SK-N-SH (cell line): ENCODE results near the gene APOL4. TPM values are rescaled to one million over a fixed set of nuclear protein-coding genes. Genes with fewer than 3 reads are reported as not detected.

Experiments
- CTCF ChIA-PET: fragments of 300-600, 350-600 bp; formaldehyde crosslinking; extraction: SDS; loops from one replicate; lab custom pipeline; 2021; lab: Yijun Ruan, JAX
- POLR2A ChIA-PET: fragments of 350-600 bp; sonication (Branson Sonifier 250); formaldehyde crosslinking; extraction: SDS; loops from one replicate; lab custom pipeline; 2020; ENCODE audit warnings: antibody characterized with exemption, inconsistent platforms; lab: Yijun Ruan, JAX
- DNase-seq: peaks from one replicate; pipeline ENCODE4 v3.0.0; 2012
- H2AFZ ChIP-seq: fragments of 200-600 bp; sonication (generic); 2 replicates; pipeline ENCODE4 v1.8.1; 2016; ENCODE audit warnings: antibody characterized with exemption, mild to moderate bottlenecking, low read depth
- H3F3A ChIP-seq: fragments of 200-600 bp; sonication (generic); replicated peaks from 2 replicates; pipeline ENCODE3; 2016; ENCODE audit warnings: antibody characterized with exemption, mild to moderate bottlenecking; ENCODE audit not compliant: insufficient read depth
- H3K27ac ChIP-seq, 2 experiments: fragments of 200-500 bp in 1 of 2; fragments of 200-600 bp in 1 of 2; sonication (Bioruptor generic) in 1 of 2; sonication (generic), shearing (Covaris generic) in 1 of 2; 2 replicates each; pipeline versions ENCODE4 v1.5.1 to v1.6.1; 2014 to 2016; ENCODE audit warnings: low read depth in 2 of 2, inconsistent platforms in 1 of 2, low read length in 1 of 2, mild to moderate bottlenecking in 1 of 2, mixed read lengths in 1 of 2
- H3K27me3 ChIP-seq: fragments of 200-600 bp; sonication (generic), shearing (Covaris generic); 2 replicates; pipeline ENCODE4 v1.6.1; 2016; ENCODE audit warnings: mixed run types; ENCODE audit not compliant: insufficient read depth
- H3K36me3 ChIP-seq, 2 experiments: fragments of 200-500 bp in 1 of 2; fragments of 200-600 bp in 1 of 2; sonication (Bioruptor generic) in 1 of 2; sonication (generic) in 1 of 2; replicated peaks in 1 of 2; 2 replicates each; pipeline versions ENCODE3 to v1.5.1; 2014 to 2016; ENCODE audit warnings: low read length in 1 of 2, mild to moderate bottlenecking in 1 of 2; ENCODE audit not compliant: insufficient read depth in 2 of 2, control insufficient read depth in 1 of 2
- H3K4me1 ChIP-seq, 2 experiments: fragments of 200-500 bp in 1 of 2; fragments of 200-600 bp in 1 of 2; sonication (Bioruptor generic) in 1 of 2; sonication (generic), shearing (Covaris generic) in 1 of 2; 2 replicates each; pipeline versions ENCODE4 v1.5.1 to v1.6.1; 2014 to 2016; ENCODE audit warnings: low read depth in 1 of 2, low read length in 1 of 2, mixed run types in 1 of 2; ENCODE audit not compliant: insufficient read depth in 2 of 2, control insufficient read depth in 1 of 2
- H3K4me2 ChIP-seq: fragments of 200-600 bp; sonication (generic), shearing (Covaris generic); 2 replicates; pipeline ENCODE4 v1.6.1; 2017; ENCODE audit warnings: mixed run types
- H3K4me3 ChIP-seq, 2 experiments: fragments of 200-500 bp in 1 of 2; fragments of 200-600 bp in 1 of 2; sonication (Bioruptor generic) in 1 of 2; sonication (generic), shearing (Covaris generic) in 1 of 2; 2 replicates each; pipeline versions ENCODE4 v1.5.1 to v1.8.1; 2014 to 2016; ENCODE audit warnings: low read depth in 2 of 2, inconsistent platforms in 1 of 2, low read length in 1 of 2, mild to moderate bottlenecking in 1 of 2, mixed read lengths in 1 of 2, moderate library complexity in 1 of 2
- H3K79me2 ChIP-seq: fragments of 200-600 bp; sonication (generic); 2 replicates; pipeline ENCODE4 v1.8.1; 2017; ENCODE audit warnings: mild to moderate bottlenecking; ENCODE audit not compliant: insufficient read depth
- H3K9ac ChIP-seq: fragments of 200-600 bp; sonication (generic); 2 replicates; pipeline ENCODE4 v1.6.1; 2017; ENCODE audit warnings: mixed run types
- H3K9me2 ChIP-seq: fragments of 200-600 bp; sonication (generic); 2 replicates; pipeline ENCODE4 v1.6.1; 2017; ENCODE audit warnings: mixed run types
- H3K9me3 ChIP-seq: fragments of 200-600 bp; sonication (generic); 2 replicates; pipeline ENCODE4 v1.6.1; 2017; ENCODE audit warnings: mixed run types, mild to moderate bottlenecking, moderate library complexity
- H4K20me1 ChIP-seq: fragments of 200-600 bp; sonication (generic); 2 replicates; pipeline ENCODE4 v1.6.1; 2017; ENCODE audit warnings: mild to moderate bottlenecking, mixed run types; ENCODE audit not compliant: insufficient read depth
- CTCF ChIP-seq: fragments of 200-600 bp; sonication (generic); IDR thresholded peaks from 2 replicates; pipeline ENCODE4 v1.6.1; 2017; ENCODE audit warnings: antibody characterized with exemption, mild to moderate bottlenecking, moderate library complexity
- ELF1 ChIP-seq: IDR thresholded peaks from 2 replicates; pipeline ENCODE4 v1.4.0; 2012
- EP300 ChIP-seq, 2 experiments: IDR thresholded peaks; 2 replicates each; pipeline versions ENCODE4 v1.4.0 to v1.6.1; 2012; ENCODE audit warnings: borderline replicate concordance in 1 of 2, low read depth in 1 of 2, low read length in 1 of 2
- EZH2phosphoT487 ChIP-seq: fragments of 200-600 bp; sonication (generic); IDR thresholded peaks from 2 replicates; pipeline ENCODE4 v1.6.1; 2017; ENCODE audit warnings: low read depth, mixed run types, mild to moderate bottlenecking, antibody characterized with exemption, moderate library complexity, borderline replicate concordance
- FOXJ3 ChIP-seq: sonication (generic); formaldehyde crosslinking; IDR thresholded peaks from 2 replicates; pipeline ENCODE4 v1.5.1; 2020; ENCODE audit warnings: mild to moderate bottlenecking, missing genetic modification reagents
- GATA2 ChIP-seq: sonication (generic); formaldehyde crosslinking; IDR thresholded peaks from 2 replicates; pipeline ENCODE4 v1.5.0; 2020; ENCODE audit warnings: mild to moderate bottlenecking, missing genetic modification reagents
- IRF3 ChIP-seq: fragments of 150-350 bp; IDR thresholded peaks from 2 replicates; pipeline ENCODE4 v1.6.1; 2016; ENCODE audit warnings: mild to moderate bottlenecking, low read depth, low read length
- MAX ChIP-seq: IDR thresholded peaks from 2 replicates; pipeline ENCODE4 v1.4.0; 2012; ENCODE audit warnings: low read depth
- MXI1 ChIP-seq: IDR thresholded peaks from 2 replicates; pipeline ENCODE4 v1.6.1; 2012; ENCODE audit warnings: mild to moderate bottlenecking, low read depth, low read length, improper control_type of control experiment
- NRF1 ChIP-seq: IDR thresholded peaks from 2 replicates; pipeline ENCODE4 v1.6.1; 2012; ENCODE audit warnings: low read depth, mild to moderate bottlenecking, low read length
- RCOR1 ChIP-seq: fragments of 150-350 bp; IDR thresholded peaks from 2 replicates; pipeline ENCODE4 v1.6.1; 2017; ENCODE audit warnings: antibody characterized with exemption, low read length
- REST ChIP-seq: IDR thresholded peaks from 2 replicates; pipeline ENCODE4 v1.6.1; 2012; ENCODE audit warnings: mild to moderate bottlenecking, low read depth, low read length, moderate library complexity
- RFX5 ChIP-seq: IDR thresholded peaks from 2 replicates; pipeline ENCODE4 v1.6.1; 2012; ENCODE audit warnings: mild to moderate bottlenecking, improper control_type of control experiment, low read length
- TEAD4 ChIP-seq: IDR thresholded peaks from 2 replicates; pipeline ENCODE4 v1.4.0; 2012; ENCODE audit warnings: mild to moderate bottlenecking, borderline replicate concordance; ENCODE audit not compliant: insufficient read depth
- USF1 ChIP-seq: IDR thresholded peaks from 2 replicates; pipeline ENCODE4 v1.4.0; 2012; ENCODE audit warnings: low read depth, borderline replicate concordance
- YY1 ChIP-seq: IDR thresholded peaks from 2 replicates; pipeline ENCODE4 v1.4.0; 2012; ENCODE audit warnings: low read depth, mild to moderate bottlenecking
- WGBS: methylation state at CpG from one replicate; pipeline ENCODE4 v1.1.6; 2017; ENCODE audit warnings: low lambda C conversion rate; 5-methylcytosine and 5-hydroxymethylcytosine counted together
- polyA plus RNA-seq, 3 experiments: library from polyadenylated mRNA; depleted of rRNA; stranded (reverse); fragments of >200 nt; gene quantifications; 2 replicates each; pipeline ENCODE4 v1.2.3, GENCODE V29; 2012

The APOL4 gene
- polyA plus RNA-seq, 1 of the 3 experiments (the other 2 are of a cell fraction): 0.08 TPM

- no peak overlapping the region for H3K4me2 ChIP-seq
- H3F3A ChIP-seq: no peaks in the 10 kb centered on the region
- CTCF ChIA-PET: interaction anchor here (0.9 to 2.4 kb wide), 7 partner anchors 10 to 116 kb away, joined by 3 to 9 read pairs (median 3); partner anchors contain the start of genes APOL1 and APOL2
- DNase-seq: no peak
- no peaks in the 10 kb centered on the region; the same call in 1 of the 2 replicates for H3K27me3 ChIP-seq
- no peak overlapping the region for H3K27ac ChIP-seq
- WGBS: 83% methylated on average over 14 of the region's 14 CpGs
- H3K4me3 ChIP-seq: no peak overlapping the region
- TF ChIP-seq RFX5 (no peak), REST (no peak), ELF1 (no peak), RCOR1 (no peak), NRF1 (no peak), FOXJ3 (no peak), TEAD4 (no peak), EP300 (IDR thresholded peaks at IDR 0.05; ENCODE audit: borderline replicate concordance in 1 of 2, low read depth in 1 of 2, low read length in 1 of 2) (no peak), MXI1 (no peak), USF1 (no peak), GATA2 (no peak)
- H2AFZ ChIP-seq: no peak overlapping the region
- H3K4me1 ChIP-seq: peaks cover 0 to 3% of the 10 kb centered on the region in 2 experiments; a peak in 1 of 4 replicates
- no peaks in the 10 kb centered on the region for H4K20me1 ChIP-seq
- POLR2A ChIA-PET: no interaction called here
- no peaks in the 10 kb centered on the region for H3K79me2 ChIP-seq
- no peaks in the 10 kb centered on the region for H3K9me2 ChIP-seq
- no peaks in the 10 kb centered on the region for H3K36me3 ChIP-seq
- no peak overlapping the region for H3K9ac ChIP-seq
- no peaks in the 10 kb centered on the region for H3K9me3 ChIP-seq
Measured at GRCh38 chr22:36185828-36186624, 15.6 kb downstream of the APOL4 start.

GRCh38 chr22:36184433-36185025 lies 17.1 kb downstream of the APOL4 start:
- no peaks in the 10 kb centered on the region for H4K20me1 ChIP-seq
- no peak overlapping the region for H3K4me3 ChIP-seq
- no peak overlapping the region for H2AFZ ChIP-seq
- H3K4me1 ChIP-seq: peaks cover 0 to 3% of the 10 kb centered on the region in 2 experiments; a peak in 1 of 4 replicates
- no peaks in the 10 kb centered on the region for H3K9me2 ChIP-seq
- POLR2A ChIA-PET: no interaction called here
- no peaks in the 10 kb centered on the region for H3K36me3 ChIP-seq
- 82% methylated on average over 10 of the region's 10 CpGs for WGBS
- H3K79me2 ChIP-seq: no peaks in the 10 kb centered on the region
- no peaks in the 10 kb centered on the region for H3F3A ChIP-seq
- no peak overlapping the region for H3K9ac ChIP-seq
- no peak overlapping the region for H3K4me2 ChIP-seq
- no peaks in the 10 kb centered on the region; the same call in 1 of the 2 replicates for H3K27me3 ChIP-seq
- DNase-seq: no peak
- CTCF ChIA-PET: interaction anchor here (1.1 to 1.5 kb wide), 3 partner anchors 8 to 93 kb away, joined by 3 to 4 read pairs (median 3); no protein-coding TSS in a partner anchor
- H3K9me3 ChIP-seq: no peaks in the 10 kb centered on the region
- no peak overlapping the region for H3K27ac ChIP-seq
- no peak for TF ChIP-seq RFX5
- no peak for TF ChIP-seq IRF3
- no peak for TF ChIP-seq MAX
- no peak for TF ChIP-seq YY1
- no peak for TF ChIP-seq USF1
- TF ChIP-seq CTCF: no peak
- no peak for TF ChIP-seq EZH2phosphoT487
